Mammary epithelial cell (primary cell): ENCODE results near the gene PLXNA1.

Source experiments
- EZH2 ChIP-seq: IDR thresholded peaks from 2 replicates; pipeline ENCODE4 v1.6.1; 2012; ENCODE audit warnings: low read length, inconsistent platforms, borderline replicate concordance
- TF ChIP-seq, protein P1 (sequence below), 2 donors: IDR thresholded peaks in 1 of 2; conservative IDR thresholded peaks in 1 of 2; 2 replicates each; pipeline ENCODE4 v1.5.1; 2011 to 2012; ENCODE audit warnings: inconsistent platforms in 2 of 2, low read length in 2 of 2, mild to moderate bottlenecking in 2 of 2, control low read depth in 1 of 2, low read depth in 1 of 2; ENCODE audit not compliant: insufficient read depth in 1 of 2; ENCODE audit errors: extremely low read depth in 1 of 2

DNA sequence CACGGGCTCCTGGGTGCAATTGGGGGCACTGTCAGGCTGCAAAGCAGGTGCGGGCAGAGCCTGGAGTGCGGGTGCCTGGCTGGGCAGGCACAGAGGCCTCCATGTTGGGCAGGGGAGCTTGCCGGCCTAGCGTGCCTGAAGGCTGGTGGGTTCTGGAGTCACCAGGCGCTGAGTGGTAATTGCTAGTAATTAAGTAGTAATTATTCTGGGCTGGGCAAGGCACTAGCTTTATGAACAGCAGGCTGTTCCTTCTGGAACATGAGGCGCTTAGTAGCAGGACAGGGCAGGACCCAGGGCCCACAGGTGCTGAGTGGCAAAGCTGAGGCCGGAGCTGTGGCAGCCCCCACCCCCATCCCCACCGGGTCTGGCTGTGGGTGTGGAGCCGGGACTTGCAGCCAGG, 25.3 kb downstream of the PLXNA1 start:
- TF ChIP-seq, protein P1, sequence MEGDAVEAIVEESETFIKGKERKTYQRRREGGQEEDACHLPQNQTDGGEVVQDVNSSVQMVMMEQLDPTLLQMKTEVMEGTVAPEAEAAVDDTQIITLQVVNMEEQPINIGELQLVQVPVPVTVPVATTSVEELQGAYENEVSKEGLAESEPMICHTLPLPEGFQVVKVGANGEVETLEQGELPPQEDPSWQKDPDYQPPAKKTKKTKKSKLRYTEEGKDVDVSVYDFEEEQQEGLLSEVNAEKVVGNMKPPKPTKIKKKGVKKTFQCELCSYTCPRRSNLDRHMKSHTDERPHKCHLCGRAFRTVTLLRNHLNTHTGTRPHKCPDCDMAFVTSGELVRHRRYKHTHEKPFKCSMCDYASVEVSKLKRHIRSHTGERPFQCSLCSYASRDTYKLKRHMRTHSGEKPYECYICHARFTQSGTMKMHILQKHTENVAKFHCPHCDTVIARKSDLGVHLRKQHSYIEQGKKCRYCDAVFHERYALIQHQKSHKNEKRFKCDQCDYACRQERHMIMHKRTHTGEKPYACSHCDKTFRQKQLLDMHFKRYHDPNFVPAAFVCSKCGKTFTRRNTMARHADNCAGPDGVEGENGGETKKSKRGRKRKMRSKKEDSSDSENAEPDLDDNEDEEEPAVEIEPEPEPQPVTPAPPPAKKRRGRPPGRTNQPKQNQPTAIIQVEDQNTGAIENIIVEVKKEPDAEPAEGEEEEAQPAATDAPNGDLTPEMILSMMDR (conservative IDR thresholded peaks at IDR 0.05 in 1 of 2, IDR thresholded peaks at IDR 0.05 in 1 of 2; ENCODE audit: extremely low read depth in 1 of 2, insufficient read depth in 1 of 2, low read depth in 1 of 2, low read length in 2 of 2), result no peak
- TF ChIP-seq EZH2, result no peak
